Loucy (cell line): ENCODE results near the gene OGDH.

Experiments used
- H2AFZ ChIP-seq: fragments of 200-600 bp; sonication (generic); 2 replicates; pipeline ENCODE4 v1.6.0; 2016; ENCODE audit warnings: antibody characterized with exemption, mild to moderate bottlenecking, low read length, moderate library complexity
- H3F3A ChIP-seq: fragments of 200-600 bp; 2 replicates; pipeline ENCODE4 v1.6.0; 2016; ENCODE audit warnings: antibody characterized with exemption, low read depth, mild to moderate bottlenecking
- H3K27me3 ChIP-seq: fragments of 200-600 bp; sonication (generic); 2 replicates; pipeline ENCODE4 v1.6.1; 2014; ENCODE audit warnings: low read length, mild to moderate bottlenecking; ENCODE audit not compliant: insufficient read depth, poor library complexity, severe bottlenecking
- H3K36me3 ChIP-seq: fragments of 200-600 bp; sonication (generic); 2 replicates; pipeline ENCODE4 v1.6.1; 2016; ENCODE audit warnings: low read length; ENCODE audit not compliant: insufficient read depth
- H3K4me1 ChIP-seq: fragments of 200-600 bp; sonication (generic); 2 replicates; pipeline ENCODE4 v1.5.1; 2014; ENCODE audit warnings: low read length, mild to moderate bottlenecking; ENCODE audit not compliant: insufficient read depth, poor library complexity, severe bottlenecking
- H3K4me2 ChIP-seq: fragments of 200-600 bp; sonication (generic); 2 replicates; pipeline ENCODE4 v1.6.0; 2014; ENCODE audit warnings: antibody characterized with exemption, low read length, low read depth, mild to moderate bottlenecking; ENCODE audit not compliant: poor library complexity, severe bottlenecking
- H3K4me3 ChIP-seq: fragments of 200-600 bp; sonication (generic); 2 replicates; pipeline ENCODE4 v1.5.1; 2014; ENCODE audit warnings: low read length, mild to moderate bottlenecking, mixed read lengths; ENCODE audit not compliant: poor library complexity, severe bottlenecking
- H3K79me2 ChIP-seq: fragments of 200-600 bp; sonication (generic); 2 replicates; pipeline ENCODE4 v1.6.1; 2014; ENCODE audit warnings: low read length; ENCODE audit not compliant: insufficient read depth
- H3K9ac ChIP-seq: fragments of 200-600 bp; sonication (generic); 2 replicates; pipeline ENCODE4 v1.6.0; 2014; ENCODE audit warnings: mild to moderate bottlenecking, low read depth, low read length, moderate library complexity; ENCODE audit not compliant: poor library complexity, severe bottlenecking
- H3K9me2 ChIP-seq: fragments of 200-600 bp; sonication (generic); replicated peaks from 2 replicates; pipeline ENCODE4 v1.6.1; 2016; ENCODE audit warnings: low read depth, low read length, mixed read lengths
- H3K9me3 ChIP-seq: fragments of 200-600 bp; sonication (generic); 2 replicates; pipeline ENCODE4 v1.6.1; 2014; ENCODE audit warnings: mild to moderate bottlenecking, antibody characterized with exemption, low read length, low read depth; ENCODE audit not compliant: insufficient read depth
- H4K20me1 ChIP-seq: fragments of 200-600 bp; sonication (generic); 2 replicates; pipeline ENCODE4 v1.6.0; 2014; ENCODE audit warnings: antibody characterized with exemption, low read length, mild to moderate bottlenecking; ENCODE audit not compliant: insufficient read depth, poor library complexity, severe bottlenecking
- EZH2phosphoT487 ChIP-seq: fragments of 200-600 bp; IDR thresholded peaks from 2 replicates; pipeline ENCODE4 v1.6.1; 2018; ENCODE audit warnings: antibody characterized with exemption, mild to moderate bottlenecking, moderate library complexity, borderline replicate concordance
- TF ChIP-seq, protein P1 (sequence below): fragments of 200-600 bp; sonication (generic); conservative IDR thresholded peaks from 2 replicates; pipeline ENCODE4 v1.5.1; 2014; ENCODE audit warnings: mild to moderate bottlenecking, antibody characterized with exemption, low read length

Gene OGDH

DNA sequence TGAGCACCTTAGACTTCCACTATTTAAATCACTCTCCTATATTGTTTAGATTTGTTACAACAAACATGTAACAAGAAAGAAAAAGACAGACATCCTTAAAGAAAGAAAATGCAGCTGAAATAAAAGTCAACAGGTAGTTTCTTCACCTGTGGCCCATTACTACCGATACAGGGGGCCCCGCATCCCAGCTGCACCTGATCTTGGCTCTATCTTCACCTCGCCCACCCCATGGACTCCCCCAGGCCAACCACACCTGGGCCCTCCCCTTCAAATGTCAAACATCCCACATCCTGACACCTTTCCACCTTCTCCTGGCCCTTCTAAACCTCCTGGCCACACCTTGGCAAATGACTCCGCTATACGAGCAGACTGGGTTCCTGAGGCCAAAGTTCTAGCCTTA lies 39.7 kb upstream of the OGDH start:
- Histone ChIP-seq H3K4me2 (no peak overlapping the region), H3K9ac (no peak overlapping the region), H3K9me2 (no peaks in the 10 kb centered on the region), H3F3A (no peaks in the 10 kb centered on the region), H3K36me3 (peaks cover 57% of the 10 kb centered on the region; the same call in 1 of the 2 replicates), H2AFZ (no peak overlapping the region), H3K4me3 (no peak overlapping the region), H3K79me2 (peaks cover 13% of the 10 kb centered on the region; the same call in 1 of the 2 replicates), H3K27me3 (no peaks in the 10 kb centered on the region), H3K4me1 (no peaks in the 10 kb centered on the region), H3K9me3 (no peaks in the 10 kb centered on the region), H4K20me1 (peaks cover 5% of the 10 kb centered on the region)
- TF ChIP-seq, protein P1, sequence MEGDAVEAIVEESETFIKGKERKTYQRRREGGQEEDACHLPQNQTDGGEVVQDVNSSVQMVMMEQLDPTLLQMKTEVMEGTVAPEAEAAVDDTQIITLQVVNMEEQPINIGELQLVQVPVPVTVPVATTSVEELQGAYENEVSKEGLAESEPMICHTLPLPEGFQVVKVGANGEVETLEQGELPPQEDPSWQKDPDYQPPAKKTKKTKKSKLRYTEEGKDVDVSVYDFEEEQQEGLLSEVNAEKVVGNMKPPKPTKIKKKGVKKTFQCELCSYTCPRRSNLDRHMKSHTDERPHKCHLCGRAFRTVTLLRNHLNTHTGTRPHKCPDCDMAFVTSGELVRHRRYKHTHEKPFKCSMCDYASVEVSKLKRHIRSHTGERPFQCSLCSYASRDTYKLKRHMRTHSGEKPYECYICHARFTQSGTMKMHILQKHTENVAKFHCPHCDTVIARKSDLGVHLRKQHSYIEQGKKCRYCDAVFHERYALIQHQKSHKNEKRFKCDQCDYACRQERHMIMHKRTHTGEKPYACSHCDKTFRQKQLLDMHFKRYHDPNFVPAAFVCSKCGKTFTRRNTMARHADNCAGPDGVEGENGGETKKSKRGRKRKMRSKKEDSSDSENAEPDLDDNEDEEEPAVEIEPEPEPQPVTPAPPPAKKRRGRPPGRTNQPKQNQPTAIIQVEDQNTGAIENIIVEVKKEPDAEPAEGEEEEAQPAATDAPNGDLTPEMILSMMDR, result no peak
- TF ChIP-seq EZH2phosphoT487, result no peak

DNA sequence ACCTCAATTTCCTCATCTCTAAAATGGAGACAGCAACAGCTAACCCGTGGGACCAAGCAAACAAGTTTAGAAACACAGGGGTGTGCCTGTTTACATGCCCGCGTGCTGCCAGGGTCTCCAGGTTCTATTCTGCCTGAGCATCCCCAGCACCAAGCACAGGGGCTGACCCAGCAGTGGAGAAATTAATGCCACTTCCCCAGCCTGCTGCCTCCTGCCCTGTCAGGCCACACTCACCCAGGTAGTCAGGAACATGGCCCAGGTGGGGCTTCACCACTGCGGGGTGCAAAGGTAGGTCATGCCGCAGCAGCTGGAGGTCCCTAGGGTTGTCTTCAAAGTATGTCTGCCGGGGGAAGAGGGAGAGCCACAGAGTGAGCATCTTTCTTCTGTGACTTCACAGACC lies 38.5 kb upstream of the OGDH start:
- peaks cover 63% of the 10 kb centered on the region; the same call in 1 of the 2 replicates for H3K36me3 ChIP-seq
- peaks cover 25% of the 10 kb centered on the region for H3K79me2 ChIP-seq
- H3F3A ChIP-seq, result no peaks in the 10 kb centered on the region
- no peaks in the 10 kb centered on the region for H3K9me2 ChIP-seq
- peaks cover 12% of the 10 kb centered on the region for H4K20me1 ChIP-seq
- no peak overlapping the region for H2AFZ ChIP-seq
- H3K4me3 ChIP-seq, result no peak overlapping the region
- H3K27me3 ChIP-seq, result no peaks in the 10 kb centered on the region
- no peak overlapping the region for H3K9ac ChIP-seq
- peaks cover 8% of the 10 kb centered on the region for H3K4me1 ChIP-seq
- TF ChIP-seq, protein P1, result no peak
- TF ChIP-seq EZH2phosphoT487, result no peak
- no peaks in the 10 kb centered on the region for H3K9me3 ChIP-seq
- no peak overlapping the region for H3K4me2 ChIP-seq

DNA sequence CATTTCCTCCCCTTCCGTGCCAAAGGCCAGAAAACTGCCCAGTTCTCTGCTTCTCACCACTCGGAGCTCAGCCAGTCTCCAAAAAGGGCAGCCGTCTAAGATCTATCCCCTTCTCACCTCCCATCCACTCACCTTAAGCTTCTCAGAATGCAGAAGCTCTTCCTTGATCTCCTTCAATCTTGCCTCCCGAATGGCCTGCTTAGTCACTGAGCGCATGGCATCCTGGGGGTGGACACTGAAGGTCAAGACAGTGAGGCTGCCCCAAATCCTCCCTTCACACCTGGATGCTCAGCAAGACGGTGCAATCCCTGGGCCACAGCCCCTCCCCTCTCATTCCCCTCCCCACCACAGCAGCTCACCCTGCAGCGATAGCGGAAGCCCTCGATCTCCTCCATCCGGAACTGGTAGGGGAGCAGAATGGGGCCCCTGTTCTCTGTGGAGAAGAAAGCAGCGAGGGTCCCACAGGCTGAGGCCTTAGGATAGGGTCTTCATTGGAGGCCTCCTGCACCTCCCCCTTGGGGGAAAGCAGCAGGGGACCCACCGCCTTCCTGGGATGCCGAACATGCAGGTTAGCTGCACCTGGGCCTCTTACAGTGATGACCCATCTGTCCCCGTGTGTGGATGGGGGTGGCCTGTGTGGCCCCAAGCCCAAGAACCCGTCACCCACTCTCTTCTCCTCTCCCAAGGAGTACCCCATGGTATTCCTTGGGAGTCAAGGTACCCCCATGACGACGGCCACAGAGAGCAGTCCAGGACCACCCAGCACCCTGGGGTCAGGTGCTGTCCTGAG lies 37.5 kb upstream of the OGDH start:
- Histone ChIP-seq H2AFZ (no peak overlapping the region), H3K4me2 (no peak overlapping the region), H3K79me2 (peaks cover 34% of the 10 kb centered on the region), H4K20me1 (peaks cover 20% of the 10 kb centered on the region), H3F3A (no peaks in the 10 kb centered on the region), H3K4me1 (peaks cover 12% of the 10 kb centered on the region), H3K4me3 (no peak overlapping the region), H3K9ac (no peak overlapping the region), H3K27me3 (no peaks in the 10 kb centered on the region), H3K9me2 (no peaks in the 10 kb centered on the region), H3K36me3 (peaks cover 63% of the 10 kb centered on the region; the same call in 1 of the 2 replicates), H3K9me3 (no peaks in the 10 kb centered on the region)
- no peak for TF ChIP-seq EZH2phosphoT487
- TF ChIP-seq, protein P1, result no peak
